ENCODE data around the gene NRG3. TPM values are rescaled to one million over a fixed set of nuclear protein-coding genes. Genes with fewer than 3 reads are reported as not detected.

The NRG3 gene
- total RNA-seq, 1 donor from 2014 or later: not detected

- H3K4me1 Mint-ChIP-seq (ENCODE audit: low read depth): no peaks in the 10 kb centered on the region
- H3K27me3 Mint-ChIP-seq (ENCODE audit: low read depth): no peaks in the 10 kb centered on the region
- H3K4me3 Mint-ChIP-seq (ENCODE audit: unreplicated experiment): no peak overlapping the region
- H3K36me3 Mint-ChIP-seq (ENCODE audit: low read depth): no peaks in the 10 kb centered on the region
- no peak for DNase-seq (ENCODE audit: low spot score)
- H3K27ac Mint-ChIP-seq (ENCODE audit: unreplicated experiment): no peak overlapping the region
- H3K9me3 Mint-ChIP-seq (ENCODE audit: low read depth): peaks cover 9% of the 10 kb centered on the region
- no peak for TF ChIP-seq CTCF (IDR thresholded peaks at IDR 0.05)
These were observed 365.4 kb downstream of the NRG3 start for GRCh38 chr10:82240408-82240807.

GRCh38 chr10:82242778-82243177, 367.8 kb downstream of the NRG3 start:
- no peak for TF ChIP-seq CTCF (IDR thresholded peaks at IDR 0.05)
- Mint-ChIP-seq H3K27ac (ENCODE audit: unreplicated experiment) (no peak overlapping the region), H3K27me3 (ENCODE audit: low read depth) (no peaks in the 10 kb centered on the region), H3K4me1 (ENCODE audit: low read depth) (no peaks in the 10 kb centered on the region), H3K36me3 (ENCODE audit: low read depth) (no peaks in the 10 kb centered on the region), H3K9me3 (ENCODE audit: low read depth) (peaks cover 9% of the 10 kb centered on the region), H3K4me3 (ENCODE audit: unreplicated experiment) (no peak overlapping the region)
- DNase-seq (ENCODE audit: low spot score): no peak

- Mint-ChIP-seq H3K9me3 (ENCODE audit: low read depth) (peaks cover 9% of the 10 kb centered on the region), H3K36me3 (ENCODE audit: low read depth) (no peaks in the 10 kb centered on the region), H3K27ac (ENCODE audit: unreplicated experiment) (no peak overlapping the region), H3K27me3 (ENCODE audit: low read depth) (no peaks in the 10 kb centered on the region), H3K4me3 (ENCODE audit: unreplicated experiment) (no peak overlapping the region), H3K4me1 (ENCODE audit: low read depth) (no peaks in the 10 kb centered on the region)
- TF ChIP-seq CTCF (IDR thresholded peaks at IDR 0.05): no peak
- no peak for DNase-seq (ENCODE audit: low spot score)
These were observed 370.2 kb downstream of the NRG3 start for GRCh38 chr10:82245157-82245556.

- Mint-ChIP-seq H3K4me3 (ENCODE audit: unreplicated experiment) (no peak overlapping the region), H3K27me3 (ENCODE audit: low read depth) (no peaks in the 10 kb centered on the region), H3K4me1 (ENCODE audit: low read depth) (no peaks in the 10 kb centered on the region), H3K27ac (ENCODE audit: unreplicated experiment) (no peak overlapping the region), H3K36me3 (ENCODE audit: low read depth) (no peaks in the 10 kb centered on the region), H3K9me3 (ENCODE audit: low read depth) (peaks cover 9% of the 10 kb centered on the region)
- TF ChIP-seq CTCF (IDR thresholded peaks at IDR 0.05): no peak
- DNase-seq (ENCODE audit: low spot score): no peak
These were observed 371.0 kb downstream of the NRG3 start for GRCh38 chr10:82245906-82246560.

GRCh38 chr10:82249141-82249540, 374.1 kb downstream of the NRG3 start:
- no peaks in the 10 kb centered on the region for H3K4me1 Mint-ChIP-seq (ENCODE audit: low read depth)
- H3K9me3 Mint-ChIP-seq (ENCODE audit: low read depth): peaks cover 3% of the 10 kb centered on the region
- no peak for TF ChIP-seq CTCF (IDR thresholded peaks at IDR 0.05)
- no peak for DNase-seq (ENCODE audit: low spot score)
- no peaks in the 10 kb centered on the region for H3K36me3 Mint-ChIP-seq (ENCODE audit: low read depth)
- H3K4me3 Mint-ChIP-seq (ENCODE audit: unreplicated experiment): no peak overlapping the region
- no peak overlapping the region for H3K27ac Mint-ChIP-seq (ENCODE audit: unreplicated experiment)
- no peaks in the 10 kb centered on the region for H3K27me3 Mint-ChIP-seq (ENCODE audit: low read depth)
